IPS-18c (cell line): ENCODE data around the gene ZNF76.
A peak's percentile ranks its signal among the peaks of the same experiment; 100 is the strongest.

ENCODE experiments used
- H3K4me3 ChIP-seq: 2 replicates; pipeline ENCODE4 v1.7.0; 2013; ENCODE audit warnings: low read depth, mild to moderate bottlenecking, low read length, moderate library complexity; ENCODE audit not compliant: insufficient read depth
- H3K9me3 ChIP-seq: one replicate; pipeline ENCODE4 v1.6.1; 2013; ENCODE audit warnings: mild to moderate bottlenecking, low read length, moderate library complexity; ENCODE audit not compliant: control insufficient read depth, insufficient read depth

The ZNF76 gene

GRCh38 chr6:35258336-35258735 lies 1.2 kb upstream of the ZNF76 start:
- peak overlapping the region; percentile 71 for H3K4me3 ChIP-seq
- no peaks in the 10 kb centered on the region for H3K9me3 ChIP-seq

GRCh38 chr6:35258858-35259193 lies 709 bp upstream of the ZNF76 start:
- Histone ChIP-seq H3K4me3 (peak overlapping the region; percentile 71), H3K9me3 (no peaks in the 10 kb centered on the region)

DNA sequence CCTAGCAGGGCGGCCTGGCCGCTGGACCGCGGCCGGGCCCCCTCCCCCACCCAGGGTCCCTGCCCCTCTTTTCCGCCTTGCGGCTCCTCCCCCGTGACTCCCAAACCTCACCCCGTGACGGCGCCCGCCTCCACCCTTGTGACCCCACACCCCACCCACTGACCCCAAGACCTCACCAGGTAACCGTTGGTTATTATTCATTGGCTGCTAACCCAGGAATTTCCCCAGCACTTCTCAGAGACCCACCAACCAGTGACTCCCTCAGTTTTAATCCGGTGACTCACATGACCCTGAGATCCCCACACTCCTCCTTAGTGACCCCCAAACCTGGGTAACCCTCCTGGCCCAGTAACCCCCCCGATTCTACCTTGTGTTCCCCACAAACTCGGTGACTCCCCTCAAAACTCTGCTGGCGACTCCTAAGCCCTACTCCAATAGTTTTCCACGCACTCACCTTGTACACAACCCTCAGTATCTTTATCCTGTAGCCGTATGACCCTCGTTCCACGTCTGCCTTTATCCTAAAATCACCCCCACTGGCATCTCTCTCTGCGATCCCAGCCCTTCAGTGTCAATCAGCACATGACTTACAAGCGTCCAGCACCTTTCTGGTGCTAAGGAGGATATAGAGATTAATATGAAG lies 534 bp downstream of the ZNF76 start:
- Histone ChIP-seq H3K4me3 (peak overlapping the region; percentile 81), H3K9me3 (no peaks in the 10 kb centered on the region)

GRCh38 chr6:35260591-35261570 lies 1.3 kb downstream of the ZNF76 start:
- Histone ChIP-seq H3K4me3 (peak overlapping the region; percentile 81; the same call in 1 of the 2 replicates), H3K9me3 (no peaks in the 10 kb centered on the region)

- Histone ChIP-seq H3K9me3 (no peaks in the 10 kb centered on the region), H3K4me3 (no peak overlapping the region)
Measured at GRCh38 chr6:35262596-35262995, 3.1 kb downstream of the ZNF76 start.

DNA sequence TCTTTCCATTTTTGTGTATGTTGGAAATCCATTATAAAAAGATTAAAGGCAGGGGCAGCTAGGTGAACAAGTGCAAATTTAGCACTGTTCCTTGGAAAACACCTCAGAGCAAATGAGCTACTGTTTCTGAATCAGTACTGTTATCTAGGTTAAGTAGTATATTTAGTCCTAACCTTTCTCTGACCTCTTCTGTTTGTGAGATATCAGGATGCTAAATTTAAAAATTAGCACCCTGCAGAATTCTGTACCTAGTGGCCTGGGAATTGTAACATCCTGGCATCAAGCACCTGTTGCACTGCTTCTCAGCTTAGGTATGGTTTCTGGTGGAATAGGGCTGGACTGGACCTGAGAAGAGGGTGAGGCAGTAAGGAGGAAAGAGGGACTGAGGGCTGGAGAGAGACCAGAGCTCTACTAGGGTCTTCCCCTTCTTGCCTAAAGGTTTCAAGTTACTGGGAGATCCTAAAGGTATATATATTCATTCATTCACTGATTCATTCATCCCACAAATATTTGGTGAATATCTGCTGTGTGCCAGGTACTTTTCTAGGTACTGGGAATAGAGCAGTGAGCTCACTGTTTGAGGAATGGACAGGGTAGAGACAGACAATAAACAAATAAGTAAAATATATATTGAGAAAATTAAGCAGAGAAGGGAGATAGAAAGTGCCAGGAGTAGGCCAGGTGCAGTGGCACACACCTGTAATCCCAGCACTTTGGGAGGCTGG lies 5.2 kb downstream of the ZNF76 start:
- H3K4me3 ChIP-seq, result no peak overlapping the region
- no peaks in the 10 kb centered on the region for H3K9me3 ChIP-seq

- Histone ChIP-seq H3K4me3 (no peak overlapping the region), H3K9me3 (no peaks in the 10 kb centered on the region)
Measured at GRCh38 chr6:35265523-35265922, 6.0 kb downstream of the ZNF76 start.

- Histone ChIP-seq H3K9me3 (no peaks in the 10 kb centered on the region), H3K4me3 (no peak overlapping the region)
Measured at GRCh38 chr6:35267446-35267845, 7.9 kb downstream of the ZNF76 start.

- Histone ChIP-seq H3K9me3 (no peaks in the 10 kb centered on the region), H3K4me3 (no peak overlapping the region)
Measured at GRCh38 chr6:35267897-35268296, 8.4 kb downstream of the ZNF76 start.

- Histone ChIP-seq H3K9me3 (no peaks in the 10 kb centered on the region), H3K4me3 (no peak overlapping the region)
Measured at GRCh38 chr6:35272005-35272404, 12.5 kb downstream of the ZNF76 start.

DNA sequence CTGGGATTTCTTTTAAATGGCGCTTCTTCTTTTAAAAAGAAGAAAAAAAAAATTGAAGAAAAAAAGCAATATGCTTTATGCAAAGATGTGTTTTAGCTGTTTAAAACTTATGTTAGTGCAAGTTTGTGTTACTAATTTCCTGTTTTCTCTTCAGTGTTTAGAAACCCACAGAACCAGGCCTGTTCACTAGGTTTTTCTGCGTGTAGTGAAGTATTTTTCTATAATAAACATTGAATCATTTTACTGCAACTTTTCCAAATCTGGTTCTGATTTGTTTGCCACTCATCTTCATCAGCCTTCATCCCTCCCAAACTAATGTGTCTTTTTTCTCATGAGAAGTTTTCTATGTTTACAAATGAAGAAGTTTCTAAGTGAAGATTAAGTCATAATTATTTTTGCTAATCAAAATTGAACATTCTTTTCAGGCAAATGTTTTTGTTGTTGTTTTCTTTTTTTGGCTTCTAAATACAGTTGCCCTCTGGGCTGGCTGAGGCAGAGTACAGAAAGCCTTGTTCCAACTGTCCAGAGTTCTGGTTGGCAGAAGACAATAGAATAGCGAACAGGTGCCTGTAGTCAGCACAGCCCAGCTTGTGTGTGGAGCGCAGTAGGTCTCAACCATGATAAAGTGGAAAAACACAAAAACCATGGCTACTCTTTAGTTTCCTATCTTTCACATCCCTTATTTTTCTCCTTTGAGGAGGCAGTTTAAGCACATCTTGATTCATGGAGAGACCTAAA lies 14.5 kb downstream of the ZNF76 start:
- Histone ChIP-seq H3K4me3 (no peak overlapping the region), H3K9me3 (no peaks in the 10 kb centered on the region)

GRCh38 chr6:35275744-35276260 lies 16.3 kb downstream of the ZNF76 start:
- Histone ChIP-seq H3K9me3 (no peaks in the 10 kb centered on the region), H3K4me3 (no peak overlapping the region)

GRCh38 chr6:35278708-35279107 lies 19.2 kb downstream of the ZNF76 start:
- H3K9me3 ChIP-seq, result no peaks in the 10 kb centered on the region
- no peak overlapping the region for H3K4me3 ChIP-seq

GRCh38 chr6:35280903-35281302 lies 21.4 kb downstream of the ZNF76 start:
- H3K9me3 ChIP-seq, result peaks cover 3% of the 10 kb centered on the region

DNA sequence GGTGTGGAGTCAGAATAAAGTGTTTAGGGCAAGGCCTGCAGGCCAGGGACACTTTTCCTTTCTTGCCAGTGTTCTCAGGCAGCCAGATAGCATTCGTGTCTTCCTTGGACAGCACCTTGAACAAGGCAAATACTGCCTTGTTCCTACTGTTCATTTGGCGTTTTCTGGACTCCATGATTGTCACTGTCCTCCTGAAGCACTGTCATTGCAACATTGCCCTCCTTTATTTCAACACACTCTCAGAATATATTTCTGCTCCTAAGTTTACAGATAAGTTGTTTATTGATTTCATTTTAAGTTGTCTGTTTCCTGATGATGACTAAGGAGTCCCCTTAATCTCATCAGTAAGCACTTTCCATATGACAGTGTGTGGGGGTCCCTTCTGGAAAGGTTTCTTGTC lies 22.9 kb downstream of the ZNF76 start:
- no peak overlapping the region for H3K4me3 ChIP-seq
- H3K9me3 ChIP-seq, result peaks cover 3% of the 10 kb centered on the region

More at GRCh38 chr6:35280903-35281302, 21.4 kb downstream of the ZNF76 start:
- no peak overlapping the region for H3K4me3 ChIP-seq

GRCh38 chr6:35283361-35283760 lies 23.8 kb downstream of the ZNF76 start:
- Histone ChIP-seq H3K9me3 (peaks cover 3% of the 10 kb centered on the region), H3K4me3 (no peak overlapping the region)
